ENCODE results near the gene POU4F3.

Gene POU4F3

DNA sequence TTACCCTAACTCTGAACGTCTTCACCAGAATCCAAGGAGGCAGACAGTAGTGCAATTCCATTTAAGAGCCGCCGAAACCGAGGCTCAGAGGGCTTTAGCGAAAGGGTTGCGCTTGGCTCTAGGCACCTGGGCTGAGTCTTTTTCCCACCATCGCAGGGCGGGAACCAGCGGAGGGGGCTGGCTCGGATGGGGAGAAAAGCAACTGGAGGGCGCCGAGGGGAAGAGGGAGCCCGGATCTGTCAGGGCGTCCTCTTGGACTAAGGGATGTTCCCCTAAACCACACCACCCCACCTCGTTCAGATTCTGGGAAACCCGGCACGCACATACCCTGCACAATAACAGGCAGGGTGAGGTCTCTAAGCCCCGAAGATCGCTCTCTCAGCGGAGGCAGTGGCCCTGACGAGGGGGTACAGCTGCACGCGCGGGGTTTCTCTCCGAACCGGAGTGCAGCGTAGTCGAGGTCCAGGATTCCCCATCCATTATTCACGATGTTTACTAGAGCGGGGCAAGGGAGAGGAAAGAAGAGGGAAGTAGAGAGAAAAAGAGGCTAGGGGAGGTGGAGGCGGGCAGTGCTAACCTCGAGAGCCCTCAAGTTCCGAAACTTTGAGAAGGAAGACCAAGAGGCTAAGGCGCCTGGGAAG is 1.3 kb upstream of the POU4F3 start:
- no peak for DNase-seq (ENCODE audit: insufficient read length, low spot score)
- no peak for FAIRE-seq
- no peak for TF ChIP-seq POU2F2 (IDR thresholded peaks at IDR 0.05; ENCODE audit: low read depth, low read length)
- no peak for TF ChIP-seq PAX5 (IDR thresholded peaks at IDR 0.05; ENCODE audit: insufficient read depth, low read length, severe bottlenecking)
- TF ChIP-seq POLR2A (IDR thresholded peaks at IDR 0.05; ENCODE audit: low read depth, low read length), result no peak
- no peak for TF ChIP-seq SPI1 (IDR thresholded peaks at IDR 0.05; ENCODE audit: low read depth, low read length)
- TF ChIP-seq POLR2AphosphoS5 (IDR thresholded peaks at IDR 0.05; ENCODE audit: low read depth, low read length), result no peak
- no peak for TF ChIP-seq TAF1 (IDR thresholded peaks at IDR 0.05; ENCODE audit: low read depth, low read length)

DNA sequence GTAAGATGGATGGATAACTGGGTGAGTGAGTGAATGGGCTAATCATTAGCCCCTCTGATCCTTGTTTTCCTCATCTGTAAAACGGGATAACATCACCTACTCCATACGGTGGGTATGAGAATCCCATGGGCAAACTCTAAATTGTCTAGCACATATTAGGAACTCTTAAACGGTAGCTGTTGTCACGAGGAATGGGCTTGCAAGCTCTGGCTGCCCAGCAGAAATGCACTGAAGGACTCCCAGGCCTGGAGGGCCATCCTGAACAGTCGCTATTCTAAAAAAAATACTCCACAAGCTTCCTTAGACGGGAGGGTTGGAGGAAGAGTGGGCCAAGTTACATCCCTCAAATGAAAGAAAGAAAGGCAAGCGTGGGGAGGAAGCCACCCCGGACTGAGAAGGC is 711 bp upstream of the POU4F3 start:
- no peak for FAIRE-seq
- TF ChIP-seq PAX5 (IDR thresholded peaks at IDR 0.05; ENCODE audit: insufficient read depth, low read length, severe bottlenecking), result no peak
- TF ChIP-seq POLR2A (IDR thresholded peaks at IDR 0.05; ENCODE audit: low read depth, low read length), result no peak
- TF ChIP-seq TAF1 (IDR thresholded peaks at IDR 0.05; ENCODE audit: low read depth, low read length), result no peak
- TF ChIP-seq POU2F2 (IDR thresholded peaks at IDR 0.05; ENCODE audit: low read depth, low read length), result no peak
- TF ChIP-seq POLR2AphosphoS5 (IDR thresholded peaks at IDR 0.05; ENCODE audit: low read depth, low read length), result no peak
- no peak for TF ChIP-seq SPI1 (IDR thresholded peaks at IDR 0.05; ENCODE audit: low read depth, low read length)
- DNase-seq (ENCODE audit: insufficient read length, low spot score), result no peak

- FAIRE-seq (no peak), DNase-seq (ENCODE audit: insufficient read length, low spot score) (no peak)
- TF ChIP-seq POLR2AphosphoS5 (IDR thresholded peaks at IDR 0.05; ENCODE audit: low read depth, low read length) (no peak), SPI1 (IDR thresholded peaks at IDR 0.05; ENCODE audit: low read depth, low read length) (no peak)
Measured at GRCh38 chr5:146339715-146340259, 1.1 kb downstream of the POU4F3 start.

GRCh38 chr5:146340260-146341081 is 1.8 kb downstream of the POU4F3 start:
- TF ChIP-seq POU2F2 (IDR thresholded peaks at IDR 0.05; ENCODE audit: low read depth, low read length) (no peak), TAF1 (IDR thresholded peaks at IDR 0.05; ENCODE audit: low read depth, low read length) (no peak), SPI1 (IDR thresholded peaks at IDR 0.05; ENCODE audit: low read depth, low read length) (no peak), PAX5 (IDR thresholded peaks at IDR 0.05; ENCODE audit: insufficient read depth, low read length, severe bottlenecking) (no peak), POLR2A (IDR thresholded peaks at IDR 0.05; ENCODE audit: low read depth, low read length) (no peak), POLR2AphosphoS5 (IDR thresholded peaks at IDR 0.05; ENCODE audit: low read depth, low read length) (no peak)
- DNase-seq (ENCODE audit: insufficient read length, low spot score) (no peak), FAIRE-seq (no peak)

- TF ChIP-seq POU2F2 (IDR thresholded peaks at IDR 0.05; ENCODE audit: low read depth, low read length) (no peak), POLR2A (IDR thresholded peaks at IDR 0.05; ENCODE audit: low read depth, low read length) (no peak), POLR2AphosphoS5 (IDR thresholded peaks at IDR 0.05; ENCODE audit: low read depth, low read length) (no peak)
- DNase-seq (ENCODE audit: insufficient read length, low spot score), result no peak
- no peak for FAIRE-seq
Measured at GRCh38 chr5:146341854-146342253, 3.2 kb downstream of the POU4F3 start.

- FAIRE-seq (no peak), DNase-seq (ENCODE audit: insufficient read length, low spot score) (no peak)
- TF ChIP-seq POLR2A (IDR thresholded peaks at IDR 0.05; ENCODE audit: low read depth, low read length) (no peak), SPI1 (IDR thresholded peaks at IDR 0.05; ENCODE audit: low read depth, low read length) (no peak), POU2F2 (IDR thresholded peaks at IDR 0.05; ENCODE audit: low read depth, low read length) (no peak), TAF1 (IDR thresholded peaks at IDR 0.05; ENCODE audit: low read depth, low read length) (no peak), PAX5 (IDR thresholded peaks at IDR 0.05; ENCODE audit: insufficient read depth, low read length, severe bottlenecking) (no peak), POLR2AphosphoS5 (IDR thresholded peaks at IDR 0.05; ENCODE audit: low read depth, low read length) (no peak)
Measured at GRCh38 chr5:146342519-146342881, 3.9 kb downstream of the POU4F3 start.

DNA sequence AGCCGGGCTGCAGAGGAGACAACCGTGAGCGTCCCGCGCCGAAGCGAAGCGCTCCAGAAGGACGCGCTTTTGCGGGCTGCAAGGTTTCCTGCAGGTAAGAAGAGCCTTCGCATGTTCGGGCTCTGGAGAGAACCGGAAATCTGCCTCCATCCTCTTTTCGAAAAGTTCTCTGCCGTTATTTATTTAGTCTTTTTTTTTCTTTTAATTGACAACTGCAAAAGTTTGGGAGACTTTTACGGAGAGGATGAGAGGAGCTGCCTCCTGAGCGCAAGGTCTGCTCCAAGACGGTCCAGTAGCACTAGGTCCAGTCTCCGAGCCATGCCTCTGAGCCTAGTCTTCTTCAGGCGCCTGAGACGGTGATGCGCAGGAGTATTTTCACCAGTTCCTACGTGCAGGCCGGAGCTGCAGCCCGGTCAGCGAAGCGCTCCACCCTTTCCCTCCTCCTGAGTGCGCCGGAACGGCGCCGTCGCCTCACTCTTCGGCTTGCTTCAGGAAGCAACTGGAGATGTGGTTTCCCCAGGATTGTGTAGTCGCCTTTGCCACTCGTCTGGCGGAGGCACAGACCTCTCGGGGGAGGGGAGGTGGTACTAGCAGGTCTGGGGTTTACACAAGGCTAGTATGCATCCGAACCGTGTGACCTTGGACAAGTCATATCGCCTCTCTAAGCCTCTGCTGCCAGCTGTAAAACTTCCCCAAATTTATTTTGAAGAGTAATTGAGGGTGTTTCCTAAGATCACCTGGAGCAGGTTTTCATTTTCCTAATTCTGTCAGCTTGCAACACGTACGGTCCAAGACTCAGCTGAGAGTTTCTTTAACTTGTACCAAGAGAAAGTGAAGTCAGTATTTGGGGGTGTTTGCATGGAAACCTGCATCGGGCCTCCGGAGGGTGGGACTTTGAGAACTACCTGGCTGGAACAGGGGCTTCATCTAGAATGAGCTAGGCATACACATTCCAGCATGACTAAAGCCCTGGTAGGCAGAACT is 4.5 kb downstream of the POU4F3 start:
- DNase-seq (ENCODE audit: insufficient read length, low spot score), result no peak
- TF ChIP-seq POLR2AphosphoS5 (IDR thresholded peaks at IDR 0.05; ENCODE audit: low read depth, low read length) (no peak), TAF1 (IDR thresholded peaks at IDR 0.05; ENCODE audit: low read depth, low read length) (no peak), SPI1 (IDR thresholded peaks at IDR 0.05; ENCODE audit: low read depth, low read length) (no peak), POU2F2 (IDR thresholded peaks at IDR 0.05; ENCODE audit: low read depth, low read length) (no peak), POLR2A (IDR thresholded peaks at IDR 0.05; ENCODE audit: low read depth, low read length) (no peak), PAX5 (IDR thresholded peaks at IDR 0.05; ENCODE audit: insufficient read depth, low read length, severe bottlenecking) (no peak)
- no peak for FAIRE-seq

GRCh38 chr5:146344155-146345118 is 5.8 kb downstream of the POU4F3 start:
- FAIRE-seq (no peak), DNase-seq (ENCODE audit: insufficient read length, low spot score) (no peak)
- no peak for TF ChIP-seq SPI1 (IDR thresholded peaks at IDR 0.05; ENCODE audit: low read depth, low read length)
- no peak for TF ChIP-seq POLR2AphosphoS5 (IDR thresholded peaks at IDR 0.05; ENCODE audit: low read depth, low read length)
- TF ChIP-seq PAX5 (IDR thresholded peaks at IDR 0.05; ENCODE audit: insufficient read depth, low read length, severe bottlenecking), result no peak
- no peak for TF ChIP-seq POU2F2 (IDR thresholded peaks at IDR 0.05; ENCODE audit: low read depth, low read length)
- TF ChIP-seq TAF1 (IDR thresholded peaks at IDR 0.05; ENCODE audit: low read depth, low read length), result no peak
- no peak for TF ChIP-seq POLR2A (IDR thresholded peaks at IDR 0.05; ENCODE audit: low read depth, low read length)

All from GM12891 (cell line).